HCEC 1CT (cell line): ENCODE measurements around the gene ST7L.

Experiments
- DNase-seq: peaks from one replicate; pipeline ENCODE4 v3.0.0-alpha.2; 2017

ST7L gene

DNA sequence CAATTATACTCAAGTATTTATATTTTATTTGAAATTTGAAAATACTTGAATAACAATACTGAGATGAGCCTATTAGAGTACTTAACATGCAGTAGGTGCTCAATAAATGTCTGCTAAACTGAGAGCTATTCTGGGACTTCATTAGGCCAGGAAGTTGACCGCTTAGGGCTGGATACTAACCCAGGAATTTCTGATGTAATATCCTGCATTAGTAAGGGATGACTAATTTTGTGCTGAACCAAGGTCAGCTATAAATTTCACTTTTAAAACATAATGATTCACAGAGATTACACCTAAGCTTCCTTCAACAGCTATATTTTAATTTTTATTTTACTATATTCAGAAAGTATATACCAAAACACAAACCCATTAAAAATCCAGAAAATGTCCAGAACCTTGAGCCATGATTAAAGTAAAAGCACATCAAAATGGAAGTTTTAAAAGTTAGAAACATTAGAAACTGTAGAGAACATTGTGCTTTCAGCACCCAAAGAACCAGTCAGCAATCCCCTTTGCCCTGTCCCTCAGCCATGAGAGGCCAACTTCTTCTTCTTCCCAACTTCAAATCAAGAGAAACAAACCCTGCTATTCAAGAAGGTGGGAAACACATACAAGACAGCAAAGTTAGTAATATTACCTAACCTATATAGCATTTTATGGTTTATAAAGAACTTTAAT, 74.8 kb downstream of the ST7L start:
- peak; percentile 95 for DNase-seq

DNA sequence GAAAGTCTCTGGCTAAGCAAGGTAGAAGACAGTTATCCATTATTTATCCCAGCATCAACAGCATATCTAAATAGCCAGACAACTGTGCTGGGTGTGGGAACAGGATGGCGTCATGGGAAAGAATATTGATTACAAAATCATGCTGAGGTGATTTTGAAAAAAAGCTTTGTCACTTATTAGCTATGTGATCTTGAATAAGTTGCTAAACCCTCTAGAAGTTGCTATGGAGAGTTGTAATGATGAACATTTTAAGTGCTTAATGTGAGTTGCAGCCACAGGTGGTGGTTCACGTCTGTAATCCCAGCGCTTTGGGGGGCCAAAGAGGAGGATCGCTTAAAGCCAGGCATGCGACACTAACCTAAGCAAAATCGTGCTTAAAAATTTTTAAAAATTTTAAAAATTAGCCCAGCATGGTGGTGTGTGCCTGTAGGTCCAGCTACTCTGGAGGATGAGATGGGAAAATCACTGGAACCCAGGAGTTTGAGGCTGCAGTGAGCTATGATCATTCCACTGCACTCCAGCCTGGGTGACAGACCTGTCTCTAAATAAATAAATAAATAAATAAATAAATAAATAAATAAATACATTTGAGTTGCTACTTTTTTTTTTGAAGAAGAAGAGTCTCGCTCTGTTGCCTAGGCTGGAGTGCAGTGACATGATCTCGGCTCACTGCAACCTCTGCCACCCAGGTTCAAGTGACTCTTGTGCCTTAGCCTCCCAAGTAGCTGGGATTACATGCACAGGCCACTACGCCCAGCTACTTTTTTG, 76.6 kb downstream of the ST7L start:
- no peak for DNase-seq

DNA sequence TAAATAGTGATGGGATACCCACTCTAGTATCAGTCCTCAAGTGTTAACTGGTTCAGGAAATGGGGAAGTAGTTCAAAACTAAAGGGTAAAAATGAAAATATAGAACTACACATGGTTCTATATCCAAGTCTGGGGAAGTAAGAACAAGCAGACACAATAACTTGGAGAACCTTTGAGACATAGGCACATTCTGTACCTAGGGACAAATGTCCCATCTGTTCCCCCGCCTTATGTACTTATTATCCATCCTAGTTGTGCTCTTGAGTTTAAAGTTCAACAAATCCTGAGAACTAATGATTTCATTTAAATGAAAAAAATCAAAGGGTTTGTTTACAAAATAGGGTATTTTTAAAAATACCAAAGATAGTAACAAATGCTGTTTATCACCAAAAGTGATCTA, 77.6 kb downstream of the ST7L start:
- DNase-seq, result no peak

DNA sequence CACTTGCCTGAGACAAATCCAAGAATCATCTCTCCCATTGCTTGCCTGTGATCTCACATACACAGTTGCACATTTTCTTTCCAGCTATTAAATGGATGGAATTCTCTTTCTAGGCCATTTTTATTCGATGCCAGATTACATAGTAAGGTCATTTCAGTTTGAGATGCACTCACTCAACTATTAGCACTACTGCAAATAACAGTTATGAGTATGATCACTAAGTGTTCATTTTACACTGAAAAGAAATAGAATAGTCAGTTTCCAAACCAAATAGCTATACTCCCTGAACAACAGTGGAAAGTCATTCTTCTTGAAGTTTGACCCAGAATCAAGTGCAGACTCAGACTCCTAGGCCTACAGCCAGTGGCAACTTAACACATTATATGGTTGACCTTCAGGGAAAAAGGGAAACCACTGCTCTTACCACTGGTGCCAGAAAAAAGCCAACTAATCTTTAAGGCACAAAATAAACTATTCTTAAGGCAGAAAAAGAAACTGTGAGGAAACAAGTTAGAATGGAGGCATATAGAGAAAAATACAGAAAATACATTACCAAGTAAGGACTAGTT, 78.6 kb downstream of the ST7L start:
- DNase-seq, result no peak

DNA sequence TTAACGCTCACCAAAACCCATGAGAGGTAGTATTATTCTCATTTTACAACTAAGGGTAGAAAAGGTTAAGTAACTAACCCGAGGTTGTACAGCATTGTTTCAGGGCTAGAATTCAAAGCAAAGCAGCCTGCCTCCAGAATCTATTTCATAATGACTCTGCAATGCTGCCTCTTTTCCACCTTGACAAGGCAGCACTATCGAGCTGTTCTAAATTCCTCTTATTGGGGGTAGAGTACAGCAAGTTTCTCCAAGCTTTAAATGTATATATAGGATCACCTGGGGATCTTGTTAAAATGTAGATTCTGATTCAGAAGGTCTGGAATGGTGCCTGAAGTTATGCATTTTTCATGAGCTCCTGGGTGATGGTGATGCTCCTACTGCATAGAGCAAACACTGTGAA, 80.1 kb downstream of the ST7L start:
- no peak for DNase-seq

DNA sequence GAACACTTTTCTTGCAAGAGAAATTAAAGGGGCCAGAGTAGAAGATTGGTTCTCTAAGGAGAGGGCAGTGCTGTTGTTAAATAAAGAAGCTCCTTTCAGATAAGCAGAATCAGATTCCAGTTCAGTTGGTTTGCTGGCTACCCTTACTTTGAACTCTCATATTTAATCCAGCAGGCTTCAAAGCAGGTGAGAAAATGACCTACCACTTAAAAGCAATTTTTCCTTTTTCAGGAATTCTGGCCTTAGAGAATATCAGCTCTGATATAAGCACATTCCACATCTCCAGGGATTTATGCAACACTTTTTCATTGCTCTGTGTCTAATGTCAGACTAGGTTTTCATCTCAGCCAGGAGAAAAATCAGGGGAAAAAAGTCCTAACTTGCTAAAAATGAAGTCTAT, 81.5 kb downstream of the ST7L start:
- no peak for DNase-seq

DNA sequence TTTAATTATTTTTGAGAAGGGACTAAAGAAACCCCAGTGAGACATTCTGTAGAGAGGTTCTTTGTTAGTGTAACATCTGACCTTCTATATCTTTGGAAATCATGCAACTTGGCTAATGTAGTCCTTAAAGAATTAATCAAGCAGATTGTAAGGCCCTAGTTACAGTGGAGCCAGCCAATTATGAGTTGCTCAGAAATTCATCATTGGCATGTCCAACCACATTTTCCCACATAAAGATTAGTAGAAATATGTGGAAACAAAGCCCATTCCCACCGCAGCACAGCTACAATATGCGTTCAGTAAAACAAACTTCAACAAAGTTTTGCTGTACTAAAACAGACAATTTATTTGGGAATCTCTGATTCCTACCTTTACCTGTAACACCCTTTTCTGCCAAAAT, 82.4 kb downstream of the ST7L start:
- peak; percentile 47 for DNase-seq

DNA sequence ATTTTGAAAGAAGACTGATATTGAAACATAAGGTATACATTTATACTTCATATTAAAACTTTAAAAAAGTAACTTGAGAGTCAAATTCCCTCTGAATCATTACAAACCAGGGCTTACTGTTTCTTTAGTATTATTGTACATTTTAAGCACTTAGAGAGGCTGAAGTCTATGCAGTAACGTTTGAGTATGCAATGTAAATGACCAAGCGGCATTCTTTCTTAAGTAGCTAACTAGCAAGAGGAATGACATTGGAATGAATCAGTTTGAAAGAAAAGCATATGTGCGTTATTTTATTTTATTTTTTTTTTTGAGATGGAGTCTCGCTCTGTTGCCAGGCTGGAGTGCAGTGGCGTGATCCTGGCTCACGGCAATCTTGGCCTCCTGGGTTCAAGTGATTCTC, 85.9 kb downstream of the ST7L start:
- DNase-seq, result peak; percentile 93

DNA sequence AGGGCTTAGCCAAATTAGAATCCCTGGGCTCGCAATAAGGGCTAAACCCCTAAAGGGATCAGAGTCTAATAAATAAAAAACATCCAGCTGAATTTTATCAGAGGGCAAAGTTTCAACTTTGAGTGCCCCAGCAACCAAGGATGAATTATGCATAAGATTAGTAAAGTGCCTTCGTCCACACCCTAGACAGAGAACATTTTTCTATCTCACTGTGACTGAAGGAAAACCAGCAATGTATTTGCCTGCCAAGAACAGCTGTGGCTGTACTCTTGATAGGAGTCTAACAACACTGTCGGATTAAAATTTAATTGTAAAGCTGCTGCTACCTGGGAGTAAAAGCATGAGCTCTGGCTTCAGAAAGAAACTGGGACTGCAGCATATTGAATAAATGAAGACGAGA, 86.9 kb downstream of the ST7L start:
- DNase-seq, result no peak

DNA sequence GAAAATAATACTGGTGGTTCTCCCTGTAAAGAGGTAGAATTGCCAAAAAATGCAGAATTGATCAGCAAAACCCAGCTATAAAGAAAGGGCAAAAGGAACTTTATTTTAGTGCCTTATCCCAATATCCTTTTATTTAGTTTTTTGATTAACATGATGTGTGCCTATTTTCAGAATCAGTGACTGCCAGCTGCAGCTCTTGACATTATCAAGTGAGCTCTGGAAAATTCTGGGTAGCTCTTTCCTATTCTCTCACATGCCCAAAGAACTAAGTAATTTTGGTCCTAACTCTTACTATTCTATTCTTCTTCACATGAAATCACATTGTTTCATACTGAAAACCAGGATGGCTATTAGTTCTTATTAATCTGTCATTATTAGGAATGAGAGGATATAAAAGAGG, 88.1 kb downstream of the ST7L start:
- DNase-seq, result no peak

DNA sequence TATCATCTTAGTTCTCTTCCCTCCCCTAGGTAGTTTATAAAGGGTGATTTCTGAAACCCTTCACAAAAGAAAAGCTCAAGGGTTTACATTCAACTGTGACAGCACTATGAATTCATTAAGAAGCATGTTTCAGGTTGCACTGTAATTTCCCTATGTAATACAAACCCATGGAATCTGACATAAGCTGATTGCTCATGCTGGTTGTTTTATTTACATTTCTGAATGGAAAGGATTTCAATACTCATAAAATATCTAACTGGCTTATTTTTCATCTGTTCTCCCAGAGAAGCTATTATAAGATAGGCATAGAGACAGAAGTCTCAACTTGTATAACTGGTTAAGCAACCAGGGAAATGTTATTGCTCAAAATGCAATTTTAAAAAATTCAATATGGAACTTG, 89.6 kb downstream of the ST7L start:
- peak; percentile 79 for DNase-seq

DNA sequence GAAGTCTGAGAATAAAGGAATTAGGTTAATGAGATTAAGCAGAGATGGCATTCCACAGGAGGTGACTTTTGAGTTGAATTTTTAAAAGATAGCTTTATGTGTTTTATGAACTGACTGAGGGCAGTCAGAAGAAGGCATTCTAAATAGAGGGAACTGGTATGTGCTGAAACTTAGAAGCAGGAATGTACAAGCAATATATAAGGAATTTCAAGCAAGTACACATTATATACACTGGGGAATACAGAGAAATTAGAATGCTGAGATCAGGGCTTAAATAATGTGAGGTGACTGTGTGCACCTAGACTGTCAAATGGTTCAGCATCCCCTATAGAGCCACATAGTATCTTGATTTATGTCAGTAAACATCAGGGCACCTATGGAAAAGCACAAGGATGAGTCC, 90.9 kb downstream of the ST7L start:
- peak; percentile 32 for DNase-seq

DNA sequence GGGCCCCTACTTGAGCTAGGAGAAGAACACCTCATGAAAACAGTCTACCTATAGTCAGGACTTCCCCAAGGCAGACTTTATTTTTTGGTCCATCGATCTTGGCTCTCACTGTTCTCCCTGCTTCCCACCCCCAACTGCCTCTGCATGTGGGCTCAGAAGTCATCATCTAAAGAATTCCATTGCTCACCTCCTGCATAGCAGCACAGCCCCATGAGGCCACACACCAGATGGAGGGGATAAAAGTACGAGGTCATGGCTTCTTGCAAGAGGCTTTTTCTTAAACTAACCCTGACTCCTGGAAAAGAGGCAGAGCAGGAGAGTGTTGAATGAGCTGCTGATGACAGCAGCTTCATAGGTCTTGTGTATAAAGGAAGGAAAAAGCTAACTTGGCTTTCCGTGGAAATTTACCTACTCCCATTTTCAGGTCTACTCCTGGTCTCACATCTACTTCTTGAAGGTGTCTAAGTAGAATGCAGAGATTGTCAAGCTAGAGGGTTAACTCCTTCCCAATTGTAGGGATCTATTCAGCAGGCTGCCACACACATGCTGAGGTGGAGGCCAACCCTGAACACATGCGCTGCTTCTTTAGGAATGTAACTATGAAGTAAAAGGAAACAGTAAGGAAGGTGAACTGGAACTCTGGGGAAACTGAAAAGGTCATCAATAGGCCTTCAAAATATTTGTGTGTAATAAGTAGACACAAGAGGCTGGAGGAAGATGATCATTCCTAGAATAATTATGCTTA, 91.5 kb downstream of the ST7L start:
- peak; percentile 84 for DNase-seq

DNA sequence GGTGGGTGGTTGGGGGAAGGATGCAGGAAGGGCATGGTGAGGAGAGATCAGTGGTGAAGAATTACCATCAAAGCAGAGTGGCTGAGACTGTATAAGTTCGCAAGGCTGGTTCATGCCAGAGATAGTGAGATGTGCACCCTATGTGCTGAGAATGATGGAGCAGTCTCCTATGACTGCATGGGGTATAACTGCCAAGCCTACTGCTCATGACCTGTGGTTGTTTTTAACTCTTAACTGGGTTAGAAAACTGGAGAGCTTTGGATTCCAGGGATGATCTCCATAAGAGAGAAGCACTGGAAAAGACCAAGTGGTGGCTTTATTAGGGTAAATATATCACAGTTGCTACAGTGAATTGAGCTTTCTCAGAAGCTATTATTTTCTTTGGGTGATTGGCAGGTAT, 94.0 kb downstream of the ST7L start:
- DNase-seq, result no peak

DNA sequence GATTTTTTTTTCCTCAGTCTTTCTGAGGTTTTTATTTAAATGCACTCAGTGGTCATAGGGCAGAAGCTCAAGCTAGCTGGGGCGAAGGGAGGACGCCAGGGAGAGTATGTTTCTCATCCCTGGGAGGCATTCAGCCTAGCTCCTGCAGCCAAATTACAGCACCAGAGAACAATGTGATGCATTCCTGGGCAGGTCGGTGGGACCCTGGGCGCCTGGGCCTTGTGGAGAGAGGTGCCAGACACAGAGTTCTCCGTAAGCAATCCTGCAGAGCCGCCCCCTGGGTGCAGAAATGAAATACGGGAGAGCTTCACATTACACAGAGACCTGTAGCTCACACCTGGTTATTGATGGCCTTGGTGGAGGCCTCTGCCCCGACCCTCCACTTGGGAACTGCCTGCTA, 94.7 kb downstream of the ST7L start:
- DNase-seq, result no peak

DNA sequence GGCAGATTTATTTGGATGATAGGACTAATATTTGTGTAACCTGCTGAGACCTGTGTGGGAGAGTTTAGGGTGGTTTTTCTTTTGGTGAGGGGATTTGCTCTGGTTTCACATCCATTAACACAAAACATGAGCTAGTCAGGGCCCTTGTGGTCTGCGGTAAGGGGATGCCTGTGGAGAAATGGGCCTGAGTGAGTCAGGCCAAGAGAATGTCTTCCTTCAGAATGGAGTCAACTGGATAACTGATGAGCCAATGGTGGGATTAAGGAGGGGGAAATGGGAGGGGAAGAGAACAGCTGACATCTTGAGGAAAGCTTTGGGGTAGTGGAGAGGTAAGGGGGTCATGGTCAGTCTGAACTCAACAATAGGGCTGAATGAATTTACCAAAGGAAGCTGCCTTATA, 96.3 kb downstream of the ST7L start:
- peak; percentile 94 for DNase-seq

DNA sequence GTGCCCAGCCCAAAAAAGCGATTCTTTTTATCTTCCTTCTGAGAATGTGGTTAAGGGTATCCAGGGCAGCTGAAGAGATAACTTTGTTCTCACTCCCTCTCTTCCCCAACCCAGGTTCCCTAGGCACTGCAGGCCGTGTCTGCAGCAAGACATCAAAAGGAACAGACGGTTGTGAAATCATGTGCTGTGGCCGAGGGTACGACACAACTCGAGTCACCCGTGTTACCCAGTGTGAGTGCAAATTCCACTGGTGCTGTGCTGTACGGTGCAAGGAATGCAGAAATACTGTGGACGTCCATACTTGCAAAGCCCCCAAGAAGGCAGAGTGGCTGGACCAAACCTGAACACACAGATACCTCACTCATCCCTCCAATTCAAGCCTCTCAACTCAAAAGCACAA, 98.8 kb downstream of the ST7L start:
- DNase-seq, result peak; percentile 16

DNA sequence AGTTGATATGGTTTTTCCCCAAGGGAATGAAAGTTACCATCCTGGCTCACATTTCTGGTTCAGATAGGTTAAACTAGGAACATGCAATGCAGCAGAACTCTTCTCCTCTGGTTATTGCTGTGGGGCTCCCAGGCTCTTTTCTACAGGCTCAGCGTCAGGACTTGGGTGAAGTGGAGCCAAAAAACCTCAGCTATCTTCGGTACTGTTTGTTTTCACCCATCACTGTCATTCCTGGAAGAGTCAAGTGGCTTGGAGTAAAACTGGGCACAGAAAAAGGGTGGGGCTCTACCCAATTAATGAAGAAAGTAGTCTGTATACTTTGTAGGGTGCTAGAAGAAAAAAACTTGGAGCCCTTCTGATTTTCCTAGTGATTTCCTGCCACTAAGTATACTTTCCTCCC, 100.8 kb downstream of the ST7L start:
- no peak for DNase-seq

DNA sequence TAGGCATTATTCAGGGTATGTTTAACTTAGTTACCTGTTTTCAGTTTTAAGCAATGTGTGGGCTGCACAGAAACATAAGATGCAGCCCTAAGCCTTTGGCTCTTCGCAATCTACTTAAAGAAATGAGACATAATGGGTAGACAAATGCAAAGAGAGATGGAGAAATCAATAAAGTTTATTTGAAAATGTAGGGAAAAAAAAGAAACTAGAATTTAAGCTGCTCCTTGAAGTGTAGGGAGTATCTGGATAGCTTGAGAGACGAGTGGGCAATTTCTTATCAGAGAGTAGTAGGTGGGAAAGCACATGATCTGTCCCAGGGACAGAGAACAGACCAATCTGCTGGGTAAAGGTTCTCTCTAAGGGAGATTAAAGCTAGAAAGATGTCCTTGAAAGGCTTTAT, 101.3 kb downstream of the ST7L start:
- DNase-seq, result no peak

DNA sequence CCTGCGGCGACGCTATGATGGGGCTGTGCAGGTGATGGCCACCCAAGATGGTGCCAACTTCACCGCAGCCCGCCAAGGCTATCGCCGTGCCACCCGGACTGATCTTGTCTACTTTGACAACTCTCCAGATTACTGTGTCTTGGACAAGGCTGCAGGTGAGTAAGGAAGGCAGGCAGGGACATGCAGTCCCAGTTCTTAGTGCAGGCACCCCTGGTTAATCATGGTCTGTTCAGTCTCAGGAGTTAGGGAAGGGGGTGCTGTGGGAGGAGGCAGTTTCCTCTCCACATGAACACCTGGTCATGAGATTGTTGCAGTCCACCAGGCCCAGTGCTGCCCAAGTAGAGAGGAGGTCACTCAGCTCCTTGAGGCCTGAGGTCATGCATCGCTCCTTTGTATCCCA, 101.7 kb downstream of the ST7L start:
- DNase-seq, result no peak

DNA sequence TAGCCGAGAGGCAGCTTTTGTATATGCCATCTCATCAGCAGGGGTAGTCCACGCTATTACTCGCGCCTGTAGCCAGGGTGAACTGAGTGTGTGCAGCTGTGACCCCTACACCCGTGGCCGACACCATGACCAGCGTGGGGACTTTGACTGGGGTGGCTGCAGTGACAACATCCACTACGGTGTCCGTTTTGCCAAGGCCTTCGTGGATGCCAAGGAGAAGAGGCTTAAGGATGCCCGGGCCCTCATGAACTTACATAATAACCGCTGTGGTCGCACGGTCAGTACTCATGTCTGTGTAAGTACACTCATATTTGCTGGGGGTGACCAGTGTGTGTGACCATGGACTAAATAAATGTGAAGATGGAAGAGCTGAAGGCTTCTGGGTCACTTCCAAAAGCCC, 102.8 kb downstream of the ST7L start:
- no peak for DNase-seq

DNA sequence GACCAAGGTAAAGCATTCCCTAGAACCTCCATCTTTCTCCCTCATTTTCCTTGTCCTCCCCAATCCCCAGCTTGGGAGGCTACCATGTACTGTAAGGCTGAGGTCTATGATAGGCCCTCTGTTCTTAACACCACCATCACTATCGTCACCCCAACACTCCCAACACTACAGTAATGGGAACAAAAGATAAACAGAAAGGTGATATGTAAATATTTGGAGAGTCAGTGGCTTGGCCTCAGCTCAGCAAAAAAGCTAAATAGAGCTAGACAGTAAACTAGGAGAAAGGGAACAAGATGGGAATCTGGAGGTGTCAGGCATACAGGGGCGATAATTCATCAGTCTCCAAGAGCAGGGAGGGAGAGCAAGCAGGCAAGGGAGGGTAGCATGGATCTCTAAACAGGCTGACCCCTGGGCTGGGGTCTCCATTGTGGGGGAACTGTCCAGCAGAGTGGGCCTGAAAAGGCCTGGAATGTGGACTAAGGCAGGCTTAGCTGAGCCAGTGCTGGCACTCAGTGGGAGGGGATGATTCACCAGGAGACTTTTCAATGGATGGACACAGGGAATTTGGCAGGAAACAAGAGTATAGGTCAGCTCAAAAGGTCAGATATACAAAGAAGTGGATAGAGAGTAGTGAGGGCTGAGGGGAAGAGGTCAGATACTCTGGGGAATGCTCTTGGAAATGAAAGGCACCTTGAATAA, 103.5 kb downstream of the ST7L start:
- DNase-seq, result peak; percentile 88

DNA sequence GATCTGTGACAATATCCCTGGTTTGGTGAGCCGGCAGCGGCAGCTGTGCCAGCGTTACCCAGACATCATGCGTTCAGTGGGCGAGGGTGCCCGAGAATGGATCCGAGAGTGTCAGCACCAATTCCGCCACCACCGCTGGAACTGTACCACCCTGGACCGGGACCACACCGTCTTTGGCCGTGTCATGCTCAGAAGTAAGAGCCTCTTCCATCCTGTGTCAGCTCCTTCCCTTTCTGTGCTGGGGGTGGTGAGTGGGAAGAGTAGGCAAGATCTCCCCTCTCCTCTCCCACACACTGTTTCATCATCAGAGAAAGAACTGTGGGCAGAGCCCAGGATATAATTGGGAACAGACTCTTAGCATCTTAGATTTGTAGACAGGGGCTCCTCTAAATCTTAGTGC, 104.0 kb downstream of the ST7L start:
- DNase-seq, result no peak
